Stimulated activated CD4-positive, alpha-beta T cell treated with anti-CD3 and anti-CD28 coated beads, Interleukin-15, amount 100 ng/mL, for 48 hours (primary cell): ENCODE results near the gene POLN.
"Not testable (repeated sequence)": the region's sequence is repeated elsewhere in the genome, so short reads cannot be mapped to it uniquely, and the experiment has no call there.

ENCODE experiments used
- DNase-seq, 2 donors: peaks; one replicate each; pipeline ENCODE4 v3.0.0-alpha.2; 2020; ENCODE audit warnings: low read depth in 2 of 2

The POLN gene

DNA sequence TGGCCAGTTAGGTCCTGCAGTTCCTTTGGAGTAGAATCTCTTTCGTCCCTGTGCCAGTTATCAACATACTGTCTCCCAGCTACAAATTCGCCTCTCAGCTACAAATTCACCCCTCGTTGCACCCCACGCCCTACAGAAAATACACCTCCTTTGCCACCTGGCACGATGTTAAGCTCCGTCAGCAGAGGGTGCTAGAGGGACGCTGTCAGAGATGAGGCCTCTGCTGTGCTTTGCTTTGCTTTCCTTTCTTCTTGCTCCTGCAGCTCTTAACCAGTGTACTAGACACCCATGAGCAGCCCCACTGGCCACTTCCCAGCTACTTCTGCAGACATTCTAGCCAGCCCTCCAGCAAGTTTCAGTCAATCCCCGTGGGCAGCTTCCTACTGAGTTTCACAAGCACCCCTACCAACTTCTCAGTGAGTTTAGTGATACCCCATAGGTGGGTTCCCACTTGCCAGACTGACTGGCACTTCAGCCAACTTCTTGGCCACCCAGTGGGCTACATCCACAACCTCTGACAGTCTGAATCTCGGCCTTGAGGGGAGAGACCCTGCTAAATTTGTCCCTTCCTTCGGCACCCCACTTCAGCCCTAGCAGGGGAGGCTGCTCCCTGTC, 21.8 kb downstream of the POLN start:
- DNase-seq, result peak; percentile 47 to 72

DNA sequence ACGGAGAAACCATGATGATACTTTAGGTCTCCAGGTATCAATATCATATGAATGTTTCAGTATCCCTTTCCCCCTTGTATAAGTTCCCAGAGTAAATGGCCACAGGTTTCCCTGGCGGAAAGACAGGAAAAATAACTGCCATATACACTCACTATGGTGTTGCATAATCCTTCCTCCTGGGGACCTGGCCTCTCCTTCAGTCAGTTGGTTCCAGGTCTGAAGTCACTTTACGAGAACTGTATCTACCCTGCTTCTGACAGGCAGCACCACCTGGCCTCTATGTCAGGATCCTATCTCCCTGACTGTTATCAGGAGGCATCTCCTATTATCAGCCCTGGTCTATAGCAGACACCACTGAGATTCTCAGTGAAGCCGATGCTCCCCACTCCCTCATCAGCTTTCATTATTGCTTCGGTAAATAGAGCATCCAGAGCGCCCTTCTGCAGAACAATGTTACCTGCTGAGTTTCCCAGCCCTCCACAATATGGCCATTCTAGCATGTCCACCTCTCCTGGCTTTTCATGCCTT, 22.6 kb downstream of the POLN start:
- DNase-seq, result no peak

DNA sequence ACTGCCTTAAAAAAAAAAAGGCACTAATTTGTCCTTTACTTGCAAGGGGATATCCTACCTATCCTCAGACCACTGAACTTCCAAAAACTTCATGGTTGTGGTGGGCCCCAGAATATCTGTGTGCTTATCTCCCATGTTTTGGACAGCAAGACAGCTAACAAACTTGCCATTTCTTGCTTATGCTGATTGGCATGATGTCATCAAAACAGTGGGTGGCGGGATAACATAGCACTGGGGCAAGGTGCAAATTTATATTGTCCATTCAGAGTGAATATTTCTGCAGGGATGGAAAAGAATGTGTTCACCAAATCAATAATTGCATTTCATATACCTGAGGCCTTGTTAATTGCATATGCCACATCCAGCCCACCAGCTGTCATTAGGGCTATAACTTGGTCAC, 23.5 kb downstream of the POLN start:
- no peak for DNase-seq

DNA sequence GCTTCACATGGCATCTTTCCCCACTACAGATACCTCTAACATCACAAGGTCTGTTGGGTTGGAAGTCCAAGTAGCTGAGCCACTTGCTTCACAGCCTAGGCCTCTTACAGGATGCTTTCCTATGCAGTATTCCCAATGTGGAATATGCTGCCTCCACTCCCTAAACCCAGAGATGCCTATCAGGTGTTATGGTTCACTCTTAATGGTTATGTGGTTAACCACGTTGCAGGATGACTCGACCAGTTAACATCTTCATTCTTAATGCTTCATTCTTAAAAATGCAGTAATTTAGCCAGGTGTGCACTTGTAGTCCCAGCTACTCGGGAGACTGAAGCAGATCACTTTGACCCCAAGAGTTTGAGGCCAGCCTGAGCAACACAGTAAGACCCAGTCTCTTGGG, 24.2 kb downstream of the POLN start:
- DNase-seq, result no peak

DNA sequence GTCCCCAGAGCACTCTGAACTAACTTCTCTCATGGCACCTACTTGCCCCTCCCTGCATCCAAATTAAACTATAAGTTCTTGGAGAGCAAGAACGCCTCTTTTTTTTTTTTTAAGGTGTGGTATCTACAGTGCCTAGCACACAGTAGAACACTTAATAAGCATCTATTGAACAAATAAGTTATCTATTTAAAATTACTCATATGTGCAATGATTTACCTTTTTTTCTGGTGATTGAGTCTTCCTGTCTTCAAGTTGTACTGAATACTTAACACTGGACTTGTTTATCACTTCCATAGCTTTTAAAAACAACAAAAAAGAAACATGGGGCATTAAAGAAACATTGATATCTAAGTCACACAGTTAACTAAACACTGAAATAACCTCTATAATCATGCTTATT, 29.1 kb downstream of the POLN start:
- no peak for DNase-seq

DNA sequence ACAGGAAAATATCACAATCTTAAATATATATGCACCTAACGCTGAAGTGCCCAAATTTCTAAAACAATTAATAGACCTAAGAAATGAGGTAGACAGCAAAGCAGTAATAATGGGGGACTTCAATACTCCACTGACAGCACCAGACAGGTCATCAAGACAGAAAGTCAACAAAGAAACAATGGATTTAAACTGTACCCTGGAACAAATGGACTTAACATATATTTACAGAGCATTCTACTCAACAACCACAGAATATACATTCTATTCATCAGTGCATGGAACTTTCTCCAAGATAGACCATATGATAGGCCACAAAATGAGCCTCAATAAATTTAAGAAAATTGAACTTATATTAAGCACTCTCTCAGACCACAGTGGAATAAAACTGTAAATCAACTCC, 39.1 kb downstream of the POLN start:
- not testable (repeated sequence) for DNase-seq

DNA sequence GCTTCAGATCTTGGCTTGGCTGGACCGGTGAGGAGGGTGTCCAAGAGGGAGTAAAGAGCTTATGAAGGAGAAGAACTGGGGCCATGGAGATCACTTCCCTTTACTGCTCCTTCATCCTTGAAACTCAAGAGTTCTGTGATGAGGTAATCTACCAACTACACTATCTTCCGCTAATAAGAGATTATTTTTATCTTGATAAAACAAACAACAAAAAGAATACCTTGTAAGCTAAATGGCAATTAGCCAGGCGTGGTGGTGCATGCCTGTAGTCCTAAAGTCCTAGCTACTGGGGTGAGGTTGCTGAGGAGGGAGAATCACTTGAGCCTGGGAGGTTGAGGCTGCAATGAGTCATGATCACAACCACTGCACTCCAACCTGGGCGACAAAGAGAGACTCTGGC, 47.4 kb downstream of the POLN start:
- no peak for DNase-seq

DNA sequence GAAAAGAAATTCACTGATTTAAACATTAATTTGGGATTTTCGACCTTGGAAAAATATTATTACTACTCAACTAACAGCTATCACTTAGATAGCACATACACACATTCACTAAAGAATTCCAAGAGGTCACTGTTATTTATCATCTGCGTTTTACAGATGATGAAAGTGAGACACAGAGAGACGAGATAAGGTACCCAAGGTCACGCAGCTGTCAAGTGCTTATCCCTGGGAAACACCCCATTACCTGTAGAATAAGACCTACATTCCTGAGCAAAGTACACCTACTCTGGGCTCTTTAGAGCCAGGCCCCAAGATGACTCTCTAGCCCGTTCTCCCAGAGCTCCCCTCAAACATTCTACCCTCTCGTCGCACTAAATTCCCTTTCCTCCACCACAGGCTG, 48.6 kb downstream of the POLN start:
- DNase-seq, result no peak

DNA sequence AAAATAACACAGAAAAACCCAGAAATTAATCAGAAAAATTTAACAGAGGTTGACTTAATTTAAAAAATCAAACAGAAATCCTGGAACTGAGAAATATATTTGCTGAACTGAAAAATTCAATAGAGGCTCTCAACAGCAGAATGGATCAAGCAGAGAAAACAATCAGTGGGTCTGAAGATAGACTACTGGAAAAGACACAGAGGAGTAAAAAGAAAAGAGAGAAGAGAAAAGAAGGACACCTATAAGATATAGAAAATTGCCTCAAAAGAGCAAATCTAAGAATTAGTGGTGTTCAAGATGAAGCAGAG, 55.1 kb downstream of the POLN start:
- DNase-seq, result no peak

DNA sequence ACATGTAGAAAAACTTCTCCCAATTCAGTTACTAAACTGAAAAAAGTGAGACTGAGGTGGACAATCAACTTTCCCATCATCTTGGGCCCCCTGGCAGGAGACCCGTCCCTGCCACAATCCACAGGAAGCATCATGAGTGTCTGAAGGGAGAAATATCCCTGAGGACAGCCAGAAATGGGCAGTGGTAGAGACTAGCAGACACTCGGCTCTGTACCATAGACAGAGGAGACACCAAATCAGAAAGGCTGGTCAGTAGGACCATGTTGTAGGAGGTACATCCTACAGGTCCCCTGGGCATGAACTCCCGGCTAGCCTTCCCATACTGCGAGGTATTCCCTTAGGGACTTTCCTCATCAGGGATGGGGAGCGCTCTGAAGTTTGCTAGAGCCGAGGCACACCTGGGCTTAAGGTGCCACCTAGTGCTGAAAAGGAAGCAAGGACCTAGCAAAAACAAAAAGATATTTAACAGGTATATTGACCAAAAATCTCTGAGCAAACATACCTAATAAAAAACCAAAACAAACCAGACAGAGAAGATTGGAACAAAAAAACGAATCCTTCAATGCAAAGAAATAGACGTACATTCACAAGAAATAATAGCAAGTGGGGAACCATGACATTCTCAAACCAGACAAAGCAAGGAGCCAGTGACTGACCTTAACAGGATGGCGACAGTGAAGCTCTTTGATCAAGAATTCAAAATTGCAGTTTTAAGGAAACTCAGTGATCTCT, 55.6 kb downstream of the POLN start:
- no peak for DNase-seq

DNA sequence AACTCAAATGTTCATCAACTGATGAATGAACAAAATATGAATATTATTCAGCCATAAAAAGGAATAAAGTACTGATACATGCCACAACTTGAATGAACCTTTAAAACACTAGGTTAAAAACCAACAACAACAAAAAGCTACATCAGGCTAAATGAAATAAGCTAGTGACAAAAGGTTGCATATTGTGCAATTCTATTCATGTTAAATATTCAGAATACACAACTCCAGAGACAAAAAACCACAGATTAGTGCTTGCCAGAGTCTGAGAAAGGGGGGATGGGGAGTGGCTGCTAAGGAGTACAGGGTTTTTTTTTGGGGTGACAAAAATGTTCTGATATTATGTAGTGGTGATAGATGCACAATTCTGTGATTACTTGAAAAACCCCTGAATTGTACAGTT, 58.5 kb downstream of the POLN start:
- DNase-seq, result no peak

DNA sequence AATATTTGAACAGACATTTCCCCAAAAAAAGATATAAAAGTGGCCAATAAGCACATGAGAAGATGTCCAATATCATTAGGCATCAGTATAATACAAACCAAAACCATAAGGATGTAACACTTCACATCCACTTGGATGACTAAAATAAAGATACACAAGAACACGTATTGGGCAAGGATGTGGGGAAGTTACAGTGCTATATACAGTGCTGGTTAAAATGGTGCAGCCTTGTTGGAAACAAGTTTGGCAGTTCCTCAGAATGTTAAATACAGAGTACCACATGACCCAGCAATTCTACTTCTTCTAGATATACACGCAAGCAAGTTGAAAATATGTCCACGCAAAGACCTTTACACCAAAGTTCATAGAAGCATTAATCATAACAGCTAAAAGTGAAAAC, 58.9 kb downstream of the POLN start:
- no peak for DNase-seq

DNA sequence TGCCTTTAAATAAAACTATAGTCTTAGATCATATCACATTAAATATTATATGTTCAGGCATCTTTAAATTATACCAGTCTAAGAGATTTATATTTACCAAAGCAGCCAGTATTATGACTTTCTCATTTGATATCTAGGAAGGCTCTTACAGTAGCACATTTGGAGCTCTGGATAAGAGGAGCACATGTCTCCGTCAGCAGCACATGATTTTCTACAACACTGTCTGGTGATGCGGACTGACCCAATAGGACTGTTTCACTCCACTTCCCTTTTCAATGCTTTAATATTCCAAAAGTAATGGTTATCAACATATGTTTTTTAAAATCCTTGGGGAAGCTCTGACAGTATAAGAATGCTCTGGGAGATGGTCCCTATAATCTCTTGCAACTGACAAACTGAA, 61.5 kb downstream of the POLN start:
- DNase-seq, result no peak

DNA sequence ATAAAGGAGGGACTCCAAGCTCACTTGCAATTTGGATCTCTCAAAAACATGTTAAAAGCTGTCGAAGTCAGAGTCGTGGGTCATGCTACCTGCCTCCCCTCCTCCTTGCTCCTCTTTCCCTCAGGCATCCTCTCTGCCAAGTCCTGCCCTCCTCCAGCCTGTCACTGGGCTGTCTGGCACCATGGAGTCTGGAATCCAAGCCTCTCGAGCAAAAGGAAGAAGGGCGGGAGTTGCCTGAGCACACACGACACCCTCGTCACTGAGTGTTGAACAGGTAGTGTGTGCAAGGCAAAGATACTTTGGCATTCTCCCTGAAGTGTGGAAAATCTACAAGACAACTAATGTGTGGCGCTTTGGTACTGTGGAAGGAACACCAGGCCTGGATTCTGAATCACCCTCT, 62.2 kb downstream of the POLN start:
- no peak for DNase-seq

DNA sequence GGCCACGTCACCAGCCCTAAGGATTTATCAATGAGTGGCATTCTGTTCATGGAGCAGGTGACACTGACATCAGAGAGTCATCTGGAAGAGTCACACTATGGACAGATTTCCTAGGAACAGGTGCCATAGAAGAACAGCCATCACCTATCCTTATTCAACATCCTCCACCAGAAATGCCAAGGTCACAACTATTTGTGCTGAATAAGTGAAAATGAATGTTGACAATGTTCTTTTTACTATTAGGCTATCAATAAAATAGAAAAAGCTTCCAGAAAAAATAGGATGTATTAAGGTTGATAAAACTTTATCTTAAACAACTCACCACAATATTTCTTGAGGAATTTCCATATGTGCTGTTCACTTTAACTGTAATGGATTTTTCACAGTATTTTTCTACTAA, 62.9 kb downstream of the POLN start:
- no peak for DNase-seq

DNA sequence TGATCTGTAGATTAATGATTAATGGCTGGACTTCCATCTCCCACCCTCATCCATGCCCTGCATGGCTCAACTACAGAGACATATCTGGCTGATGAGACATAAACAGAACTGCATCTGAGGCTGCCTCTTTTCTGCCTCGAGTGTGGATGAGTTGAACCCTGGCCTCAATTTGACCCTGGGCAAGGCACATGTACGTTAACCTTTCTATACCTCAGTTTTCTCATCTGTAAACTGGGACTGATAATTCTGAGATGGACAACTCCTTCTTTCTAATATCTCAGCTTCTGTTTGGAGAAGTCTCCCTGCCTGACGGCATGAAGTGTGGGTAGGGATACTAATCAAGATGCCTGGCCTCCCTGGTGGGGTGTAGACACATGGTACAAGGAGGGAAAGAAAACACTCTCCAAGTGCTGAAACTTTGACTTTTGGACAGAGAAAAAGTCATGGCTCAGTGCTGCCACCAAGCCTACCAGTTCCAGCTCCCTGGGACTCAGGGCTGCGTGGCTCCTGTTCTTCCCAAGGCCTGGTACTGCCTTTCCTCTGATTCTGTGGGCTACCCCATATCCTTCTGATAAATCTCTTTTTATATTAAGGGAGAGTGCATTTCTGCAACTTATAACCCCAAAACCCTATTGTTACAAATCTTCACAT, 64.4 kb downstream of the POLN start:
- DNase-seq, result no peak

DNA sequence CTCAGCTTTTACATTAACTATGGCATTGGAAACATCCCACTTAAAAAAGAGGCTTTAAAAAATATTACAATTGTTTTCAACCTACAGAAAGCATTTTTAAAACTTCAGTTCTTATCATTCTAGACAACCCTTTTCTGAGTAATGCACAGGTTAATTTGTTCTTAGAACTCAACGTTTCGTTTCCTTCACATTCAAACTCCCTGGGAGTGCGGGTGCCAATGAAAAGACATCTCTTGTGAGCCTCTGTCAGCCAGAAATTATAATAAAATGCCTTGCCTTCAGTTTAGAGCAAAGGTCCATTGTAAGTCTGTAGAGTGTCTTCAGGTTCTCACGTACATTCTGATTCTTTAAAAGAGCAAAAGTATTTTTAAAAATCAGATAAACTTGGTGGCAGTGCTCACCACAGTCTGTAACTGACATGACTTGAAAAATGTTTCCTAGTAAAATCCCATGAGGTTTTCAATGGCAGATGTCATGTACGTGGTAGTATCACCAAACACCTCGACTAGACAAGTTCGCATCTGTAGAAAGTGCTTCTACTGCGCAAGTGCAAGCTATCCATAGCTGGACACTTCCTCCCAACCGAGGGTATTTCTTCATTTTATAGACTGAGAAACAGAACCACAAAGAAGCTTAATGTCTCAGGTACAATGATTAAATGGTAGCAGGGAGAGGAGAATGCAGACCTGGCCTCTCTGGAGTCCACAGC, 65.8 kb downstream of the POLN start:
- DNase-seq, result no peak

DNA sequence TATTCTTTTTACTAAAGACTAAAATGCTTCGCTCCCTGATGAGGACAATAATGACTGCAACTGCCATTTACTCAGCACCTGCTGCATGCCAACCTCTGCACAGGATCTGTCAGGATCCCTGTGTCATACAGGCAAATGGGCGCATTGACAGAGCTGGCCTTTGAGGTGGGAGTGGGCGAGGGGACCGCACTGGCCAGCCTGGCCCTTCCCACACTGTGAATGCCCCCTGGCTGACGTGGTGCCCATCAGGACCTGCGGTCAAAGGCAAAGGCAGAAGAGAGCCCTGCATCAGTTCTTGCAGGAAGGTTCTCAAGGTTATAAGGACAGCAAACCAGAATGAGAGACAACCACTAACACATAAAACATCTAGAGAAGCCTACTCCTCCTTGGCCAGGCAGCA, 67.9 kb downstream of the POLN start:
- DNase-seq, result no peak

DNA sequence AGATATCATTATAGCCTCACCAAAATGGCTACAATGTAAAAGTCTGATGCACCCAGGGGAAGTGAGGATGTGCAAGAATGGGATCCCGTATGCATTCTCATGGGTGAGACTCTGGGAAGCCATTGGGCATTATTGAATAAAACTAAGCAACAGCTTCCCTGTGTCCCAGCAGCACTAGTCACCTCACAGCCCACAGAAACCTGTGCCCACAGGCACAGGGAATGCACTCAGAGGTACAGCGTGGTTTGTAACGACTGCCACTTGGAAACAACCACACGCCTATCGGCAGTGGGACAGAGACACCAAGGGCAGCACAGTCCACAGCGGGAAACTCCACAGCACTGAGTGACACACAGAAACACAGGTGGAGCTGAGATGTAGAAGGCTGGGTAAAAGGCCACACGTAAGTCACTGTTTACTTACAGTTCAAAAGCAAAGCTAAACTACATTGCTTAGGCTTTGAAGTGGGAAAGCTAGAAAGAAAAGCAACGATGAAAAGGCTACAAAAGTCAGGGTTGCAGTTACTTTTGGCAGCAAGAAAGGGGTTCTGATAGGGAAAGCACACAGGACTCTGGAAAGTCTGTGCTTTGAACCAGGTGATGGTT, 69.2 kb downstream of the POLN start:
- no peak for DNase-seq

DNA sequence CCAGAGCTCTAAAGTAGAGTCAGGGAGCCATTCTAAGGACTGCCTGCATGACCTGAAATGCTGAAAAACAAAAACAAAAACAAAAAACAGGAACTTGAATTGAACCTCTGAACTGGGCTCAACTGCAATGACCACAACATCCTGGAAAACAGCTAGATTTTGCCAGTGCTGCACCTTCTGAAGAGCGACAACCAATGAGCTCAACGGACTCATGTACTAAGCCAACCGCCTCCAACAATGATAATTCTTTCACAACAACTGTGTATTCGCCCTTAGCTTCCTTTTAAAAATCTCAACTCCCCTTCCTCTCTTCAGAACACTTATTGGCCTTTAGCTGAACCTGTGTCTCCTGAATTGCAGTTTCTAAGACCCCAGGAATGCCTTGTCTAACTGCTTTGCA, 69.8 kb downstream of the POLN start:
- no peak for DNase-seq

DNA sequence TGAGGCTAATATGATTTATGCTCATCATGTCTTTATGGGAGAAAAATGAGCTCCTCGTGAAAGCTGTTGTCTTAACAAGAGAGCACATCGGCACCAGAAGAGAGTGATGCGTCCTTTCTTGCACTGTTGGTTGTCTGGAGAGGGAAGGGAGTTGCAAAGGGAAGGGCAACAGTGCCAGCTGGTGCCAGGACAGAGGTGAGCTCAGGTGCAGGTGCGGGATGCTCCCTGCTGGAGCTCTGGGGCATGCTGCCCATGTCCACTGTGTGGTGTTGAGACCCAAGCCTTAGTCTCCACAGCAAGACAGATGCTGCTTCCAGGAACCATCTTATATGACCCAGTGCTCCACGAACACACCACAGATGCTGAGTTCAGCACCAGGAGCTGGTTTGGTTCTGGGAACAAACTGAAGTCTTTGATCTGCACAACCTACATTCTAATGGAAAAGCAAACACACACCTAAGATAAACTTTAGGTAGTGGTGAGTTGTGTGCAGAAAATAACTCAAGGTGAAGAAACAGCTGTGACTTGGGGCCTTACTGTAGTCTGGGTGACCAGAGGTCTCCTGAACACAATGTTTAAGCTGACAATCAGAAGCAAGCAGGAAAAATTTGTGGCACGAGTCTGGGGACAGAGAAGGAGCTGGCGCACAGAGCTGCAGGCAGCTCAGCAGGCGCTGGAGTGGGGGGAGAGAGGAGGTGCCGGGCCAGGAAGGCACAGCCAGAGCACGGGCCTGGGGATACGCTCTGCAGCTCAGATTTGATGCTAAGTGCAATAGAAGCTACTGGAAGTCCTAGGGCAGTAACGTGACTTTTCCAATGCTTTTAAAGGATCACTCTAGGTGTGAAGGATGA, 73.2 kb downstream of the POLN start:
- DNase-seq, result no peak
